ENCODE measurements around the gene ST6GALNAC6. TPM values are rescaled to one million over a fixed set of nuclear protein-coding genes. Genes with fewer than 3 reads are reported as not detected.

ST6GALNAC6 gene
- total and polyA plus RNA-seq, 9 donors = 35.9 to 60.6 (median 49.0) TPM

DNA sequence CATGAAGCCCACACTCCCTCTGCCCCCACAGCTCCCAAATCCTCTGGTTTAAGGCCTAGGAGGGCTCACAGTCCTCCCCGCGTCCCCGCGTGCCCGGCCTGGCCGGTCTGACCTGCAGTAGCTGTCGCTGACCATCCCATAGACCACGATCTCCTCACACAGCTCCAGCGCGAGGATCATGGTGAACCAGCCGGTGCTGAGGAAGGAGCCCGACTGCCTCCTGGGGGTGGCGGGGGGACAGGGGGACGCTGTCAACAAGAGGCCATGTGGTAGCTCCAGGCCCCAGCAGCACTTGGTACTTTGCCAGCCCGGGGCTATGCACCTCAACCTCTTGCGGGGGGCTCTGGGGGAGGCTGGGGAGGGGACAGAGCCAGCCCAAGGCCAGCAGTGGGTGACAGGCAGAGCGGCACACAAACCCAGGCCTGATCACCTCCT, 10.5 kb upstream of the ST6GALNAC6 start:
- no peak for DNase-seq
- Histone ChIP-seq H3K4me3 (ENCODE audit: low read length) (no peak overlapping the region), H3K4me1 (ENCODE audit: control insufficient read depth, insufficient read depth, low read length) (peaks cover 29% of the 10 kb centered on the region), H3K36me3 (ENCODE audit: control insufficient read depth, insufficient read depth, low read length) (peaks cover 51% of the 10 kb centered on the region), H3K27me3 (ENCODE audit: control insufficient read depth, insufficient read depth, low read length) (no peaks in the 10 kb centered on the region), H3K9me3 (replicated peaks; ENCODE audit: control insufficient read depth, low read depth, low read length) (no peaks in the 10 kb centered on the region), H3K27ac (ENCODE audit: low read length) (no peak overlapping the region)
- 81% methylated on average over 16 of the region's 17 CpGs for WGBS (ENCODE audit: insufficient coverage)

DNA sequence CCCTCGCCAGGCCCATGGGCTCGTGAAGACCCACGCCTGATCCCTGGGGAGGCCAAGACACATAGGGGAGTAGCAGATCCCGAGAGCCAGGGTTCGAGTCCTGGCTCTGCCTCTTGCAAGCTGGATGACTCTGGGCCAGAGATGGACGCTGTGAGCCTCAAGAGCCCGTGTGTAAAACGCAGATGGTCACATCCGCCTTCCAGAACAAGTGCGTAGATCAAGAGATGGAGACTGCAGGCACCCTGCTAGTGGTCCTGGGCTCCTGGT, 9.2 kb upstream of the ST6GALNAC6 start:
- Histone ChIP-seq H3K27me3 (ENCODE audit: control insufficient read depth, insufficient read depth, low read length) (no peaks in the 10 kb centered on the region), H3K27ac (ENCODE audit: low read length) (no peak overlapping the region), H3K36me3 (ENCODE audit: control insufficient read depth, insufficient read depth, low read length) (peaks cover 45% of the 10 kb centered on the region), H3K9me3 (replicated peaks; ENCODE audit: control insufficient read depth, low read depth, low read length) (no peaks in the 10 kb centered on the region), H3K4me1 (ENCODE audit: control insufficient read depth, insufficient read depth, low read length) (peaks cover 42% of the 10 kb centered on the region), H3K4me3 (ENCODE audit: low read length) (no peak overlapping the region)
- WGBS (ENCODE audit: insufficient coverage) = 95% methylated on average over 7 of the region's 10 CpGs
- DNase-seq = no peak

DNA sequence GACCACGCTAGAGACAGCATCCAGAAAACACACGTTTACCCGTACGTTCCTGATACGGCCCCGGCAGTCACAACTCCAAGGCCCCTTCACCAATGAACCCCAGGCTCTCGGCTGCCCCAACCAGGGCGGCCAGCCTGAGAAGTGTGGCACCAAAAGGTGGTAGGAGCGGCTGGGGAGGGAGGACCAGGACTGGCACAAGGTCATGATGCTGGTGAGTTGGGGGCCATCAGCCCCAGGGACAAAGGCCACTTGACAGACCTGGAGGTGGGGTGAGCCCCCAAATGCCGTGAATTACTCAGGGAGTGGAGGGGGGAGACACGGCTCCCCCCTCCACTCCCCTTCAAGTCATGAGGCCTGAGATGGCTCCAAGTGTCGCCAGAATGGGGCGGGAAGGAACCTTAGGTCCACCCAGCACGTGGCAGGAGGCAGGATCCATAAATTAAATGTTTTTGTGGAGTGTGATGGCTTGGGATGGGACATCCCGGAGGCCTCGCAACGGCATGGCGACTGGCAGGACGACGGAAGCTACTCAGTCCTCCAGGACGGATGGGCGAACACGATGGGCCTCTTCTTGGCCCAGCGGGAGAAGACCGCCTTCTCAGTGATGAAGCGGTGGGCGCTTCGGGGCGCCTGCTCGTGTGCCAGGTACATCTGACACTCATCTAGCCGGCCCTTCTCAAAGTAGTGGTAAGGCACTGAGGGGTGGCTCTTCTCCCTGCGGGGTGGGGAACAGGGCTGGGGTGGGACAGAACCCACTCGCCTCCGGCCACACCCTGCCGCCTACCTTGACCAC, 8.7 kb upstream of the ST6GALNAC6 start:
- Histone ChIP-seq H3K27me3 (ENCODE audit: control insufficient read depth, insufficient read depth, low read length) (no peaks in the 10 kb centered on the region), H3K4me1 (ENCODE audit: control insufficient read depth, insufficient read depth, low read length) (peaks cover 47% of the 10 kb centered on the region), H3K4me3 (ENCODE audit: low read length) (no peak overlapping the region), H3K9me3 (replicated peaks; ENCODE audit: control insufficient read depth, low read depth, low read length) (no peaks in the 10 kb centered on the region), H3K27ac (ENCODE audit: low read length) (no peak overlapping the region), H3K36me3 (ENCODE audit: control insufficient read depth, insufficient read depth, low read length) (peaks cover 44% of the 10 kb centered on the region)
- DNase-seq = no peak
- WGBS (ENCODE audit: insufficient coverage) = 82% methylated on average over 17 of the region's 35 CpGs

DNA sequence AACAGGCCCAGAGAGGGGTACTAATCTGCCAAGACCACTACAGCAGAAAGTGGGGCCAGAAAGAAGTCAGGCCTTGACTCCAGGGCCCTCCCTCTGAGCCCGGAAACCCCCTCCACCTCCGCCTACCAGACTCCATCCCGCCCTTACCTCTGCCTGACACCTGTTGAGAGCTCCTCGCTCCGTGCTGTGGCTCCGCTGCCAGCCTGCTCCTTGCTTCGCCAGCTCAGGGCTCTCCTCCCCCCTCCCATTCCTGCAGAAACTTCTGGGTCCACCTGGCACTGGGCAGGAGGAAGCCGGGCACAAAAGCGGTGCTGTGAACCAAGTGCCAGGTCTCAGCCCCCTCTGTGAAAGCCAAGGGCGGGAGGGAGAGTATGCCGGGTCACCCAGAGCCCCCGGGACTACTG, 6.4 kb upstream of the ST6GALNAC6 start:
- Histone ChIP-seq H3K27ac (ENCODE audit: low read length) (peak overlapping the region; percentile 32), H3K4me1 (ENCODE audit: control insufficient read depth, insufficient read depth, low read length) (peaks cover 47% of the 10 kb centered on the region)
- DNase-seq = no peak

DNA sequence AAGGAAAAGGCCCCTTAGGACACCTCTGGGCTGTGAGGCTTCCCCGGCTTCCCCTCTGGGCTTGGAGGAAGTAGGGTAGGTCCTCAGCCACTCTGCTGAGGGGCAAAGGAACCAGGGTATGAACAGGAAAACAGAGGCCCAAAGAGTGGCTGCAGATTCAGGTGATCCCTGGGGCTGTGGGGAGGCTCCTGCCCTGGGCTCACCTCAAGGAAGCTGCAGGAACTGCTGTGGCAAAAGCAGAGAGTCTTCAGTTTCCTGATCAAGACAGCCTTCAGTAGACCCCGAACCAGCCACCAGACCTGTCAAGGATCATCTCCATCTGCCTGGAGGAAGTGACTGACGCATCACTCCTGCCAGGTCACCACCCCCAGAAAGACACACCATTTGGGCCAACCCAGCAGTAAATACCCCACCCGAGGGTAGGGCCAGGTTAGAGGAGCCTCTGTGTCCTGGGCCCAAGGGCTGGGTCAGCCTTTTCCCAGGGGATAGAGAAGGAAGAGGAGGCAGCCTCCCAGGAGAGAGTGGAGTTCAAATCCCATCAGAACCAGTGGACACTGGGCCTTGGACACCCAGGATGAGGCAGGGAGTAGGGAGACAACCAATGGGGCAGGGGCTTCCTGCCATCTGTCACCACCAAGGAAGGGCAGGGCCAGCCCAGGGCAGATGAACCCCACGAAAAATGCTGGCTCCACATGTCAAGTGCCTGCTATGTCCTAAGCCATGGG, 5.8 kb upstream of the ST6GALNAC6 start:
- Histone ChIP-seq H3K27me3 (ENCODE audit: control insufficient read depth, insufficient read depth, low read length) (no peaks in the 10 kb centered on the region), H3K27ac (ENCODE audit: low read length) (peak overlapping the region; percentile 63), H3K36me3 (ENCODE audit: control insufficient read depth, insufficient read depth, low read length) (peaks cover 16% of the 10 kb centered on the region), H3K4me3 (ENCODE audit: low read length) (no peak overlapping the region), H3K9me3 (replicated peaks; ENCODE audit: control insufficient read depth, low read depth, low read length) (no peaks in the 10 kb centered on the region), H3K4me1 (ENCODE audit: control insufficient read depth, insufficient read depth, low read length) (peaks cover 42% of the 10 kb centered on the region)
- DNase-seq = no peak
- 57% methylated on average over 2 of the region's 5 CpGs for WGBS (ENCODE audit: insufficient coverage)

More for the DNA sequence above, 6.4 kb upstream of the ST6GALNAC6 start:
- WGBS (ENCODE audit: insufficient coverage) = 83% methylated on average over 10 of the region's 12 CpGs
- Histone ChIP-seq H3K36me3 (ENCODE audit: control insufficient read depth, insufficient read depth, low read length) (peaks cover 22% of the 10 kb centered on the region), H3K27me3 (ENCODE audit: control insufficient read depth, insufficient read depth, low read length) (no peaks in the 10 kb centered on the region), H3K9me3 (replicated peaks; ENCODE audit: control insufficient read depth, low read depth, low read length) (no peaks in the 10 kb centered on the region), H3K4me3 (ENCODE audit: low read length) (no peak overlapping the region)

DNA sequence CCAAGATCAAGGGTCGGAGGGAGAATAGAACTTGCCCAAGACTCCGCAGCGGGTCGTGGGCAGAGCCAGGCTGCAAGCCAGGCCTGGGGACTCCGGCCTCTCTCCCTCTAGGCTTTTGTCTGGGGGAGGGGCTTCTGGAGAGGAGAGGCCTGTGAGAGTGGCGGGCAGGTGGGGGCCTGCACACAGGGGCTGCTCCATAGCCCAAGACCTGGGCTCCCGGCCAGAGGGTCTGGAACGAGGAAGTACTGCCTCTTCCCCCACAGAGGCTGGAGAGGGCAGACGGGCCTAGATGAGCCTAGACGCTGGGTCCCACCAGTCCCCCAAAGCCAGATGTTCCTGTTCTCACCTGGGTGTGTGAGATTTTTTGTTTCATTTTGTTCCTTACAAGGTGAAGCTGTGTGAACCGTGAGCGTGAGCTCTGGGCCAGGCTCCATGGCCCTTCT, 5.2 kb upstream of the ST6GALNAC6 start:
- Histone ChIP-seq H3K4me1 (ENCODE audit: control insufficient read depth, insufficient read depth, low read length) (peaks cover 48% of the 10 kb centered on the region), H3K9me3 (replicated peaks; ENCODE audit: control insufficient read depth, low read depth, low read length) (no peaks in the 10 kb centered on the region), H3K27ac (ENCODE audit: low read length) (peak overlapping the region; percentile 63), H3K36me3 (ENCODE audit: control insufficient read depth, insufficient read depth, low read length) (peaks cover 10% of the 10 kb centered on the region), H3K4me3 (ENCODE audit: low read length) (no peak overlapping the region), H3K27me3 (ENCODE audit: control insufficient read depth, insufficient read depth, low read length) (no peaks in the 10 kb centered on the region)
- DNase-seq = peak; percentile 70
- 20% methylated on average over 4 of the region's 12 CpGs for WGBS (ENCODE audit: insufficient coverage)

DNA sequence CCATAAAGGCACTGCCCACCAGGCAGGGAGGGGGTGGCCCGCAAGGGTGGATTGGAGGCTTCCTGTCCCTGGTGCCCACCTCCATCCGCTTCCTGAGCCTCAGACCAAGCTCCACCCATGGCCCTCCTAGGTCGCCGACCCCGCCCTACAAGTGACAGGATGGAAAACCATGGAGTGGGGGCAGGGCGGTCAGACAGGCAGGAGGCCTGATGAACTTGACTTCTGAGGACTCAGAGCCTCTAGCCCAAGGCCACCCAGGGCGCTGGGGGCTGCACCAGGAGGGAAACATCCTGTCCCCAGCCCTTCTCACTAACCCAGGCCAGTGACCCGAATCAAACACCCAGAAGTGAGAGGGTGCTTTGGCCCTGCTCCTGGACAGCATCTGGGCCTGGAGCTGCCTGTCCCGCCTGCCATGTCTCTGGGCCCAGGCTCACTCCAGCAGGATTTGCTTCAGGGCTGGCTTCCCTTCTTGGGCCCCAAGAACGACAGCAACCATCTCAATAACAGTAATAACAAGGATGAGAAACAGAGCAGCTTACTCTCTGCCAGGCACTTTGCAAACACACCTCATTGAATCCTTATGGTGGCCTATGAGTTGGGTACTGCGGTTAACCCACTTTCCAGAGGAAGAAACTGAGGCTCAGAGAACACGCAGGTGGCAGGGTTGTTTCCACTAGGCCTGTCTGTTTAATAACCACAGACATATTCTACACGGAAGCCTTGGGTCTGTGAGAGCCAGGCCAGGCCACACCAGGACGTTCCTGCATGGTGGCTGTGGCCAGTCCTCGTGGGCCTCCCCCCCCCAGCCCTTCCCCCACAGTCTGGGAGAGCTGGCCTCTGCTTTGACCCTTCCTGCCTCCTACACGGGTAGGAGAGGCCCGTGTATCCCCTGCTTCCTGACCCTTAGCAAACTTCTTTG, 4.4 kb upstream of the ST6GALNAC6 start:
- no peak overlapping the region for H3K4me3 ChIP-seq (ENCODE audit: low read length)
- H3K9me3 ChIP-seq (replicated peaks; ENCODE audit: control insufficient read depth, low read depth, low read length) = no peaks in the 10 kb centered on the region
- peak overlapping the region; percentile 65 for H3K27ac ChIP-seq (ENCODE audit: low read length)
- no peaks in the 10 kb centered on the region for H3K27me3 ChIP-seq (ENCODE audit: control insufficient read depth, insufficient read depth, low read length)
- peaks cover 50% of the 10 kb centered on the region for H3K4me1 ChIP-seq (ENCODE audit: control insufficient read depth, insufficient read depth, low read length)
- WGBS (ENCODE audit: insufficient coverage) = 35% methylated on average over 12 of the region's 17 CpGs
- peaks cover 8% of the 10 kb centered on the region for H3K36me3 ChIP-seq (ENCODE audit: control insufficient read depth, insufficient read depth, low read length)
- peak; percentile 72 for DNase-seq

DNA sequence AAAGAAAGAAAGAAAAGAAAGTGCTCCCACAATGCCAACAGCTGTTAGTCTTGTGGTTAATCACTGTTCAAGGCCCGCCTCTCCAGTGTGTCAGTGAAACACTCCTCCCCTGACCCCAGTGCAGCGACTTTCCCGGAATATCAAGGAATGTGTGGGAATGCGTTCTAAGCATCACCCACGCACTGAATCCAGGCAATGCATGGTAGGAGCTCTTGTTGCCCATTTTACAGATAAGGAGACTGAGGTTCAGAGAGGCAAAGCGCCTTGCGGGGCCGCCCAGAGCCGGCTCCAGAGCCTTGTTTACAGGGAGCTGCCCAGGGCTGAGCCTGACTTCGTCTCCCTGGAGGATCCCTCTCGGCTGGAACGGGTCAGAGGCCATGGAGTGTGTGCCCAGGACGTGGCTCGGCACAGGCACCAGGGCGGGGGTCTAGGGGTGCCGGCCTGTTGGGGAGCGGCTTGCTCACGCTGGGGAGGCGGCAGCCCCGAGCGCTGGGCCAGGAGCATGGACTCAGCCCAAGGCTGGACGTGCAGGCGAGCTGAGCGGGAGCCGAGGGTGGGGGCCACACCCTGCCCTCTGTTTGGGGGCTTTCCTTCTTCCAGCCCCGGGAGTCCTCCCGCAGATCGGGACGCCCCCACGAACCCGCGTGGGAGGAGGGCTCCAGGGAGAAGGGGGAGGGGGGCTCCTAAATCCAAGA, 823 bp downstream of the ST6GALNAC6 start:
- H3K36me3 ChIP-seq (ENCODE audit: control insufficient read depth, insufficient read depth, low read length) = peaks cover 28% of the 10 kb centered on the region
- peaks cover 40% of the 10 kb centered on the region for H3K4me1 ChIP-seq (ENCODE audit: control insufficient read depth, insufficient read depth, low read length)
- WGBS (ENCODE audit: insufficient coverage) = 7% methylated on average over 25 of the region's 32 CpGs
- H3K9me3 ChIP-seq (replicated peaks; ENCODE audit: control insufficient read depth, low read depth, low read length) = peaks cover 7% of the 10 kb centered on the region
- H3K27me3 ChIP-seq (ENCODE audit: control insufficient read depth, insufficient read depth, low read length) = no peaks in the 10 kb centered on the region
- H3K4me3 ChIP-seq (ENCODE audit: low read length) = peak overlapping the region; percentile 98
- H3K27ac ChIP-seq (ENCODE audit: low read length) = peak overlapping the region; percentile 96
- peak; percentile 85 for DNase-seq

DNA sequence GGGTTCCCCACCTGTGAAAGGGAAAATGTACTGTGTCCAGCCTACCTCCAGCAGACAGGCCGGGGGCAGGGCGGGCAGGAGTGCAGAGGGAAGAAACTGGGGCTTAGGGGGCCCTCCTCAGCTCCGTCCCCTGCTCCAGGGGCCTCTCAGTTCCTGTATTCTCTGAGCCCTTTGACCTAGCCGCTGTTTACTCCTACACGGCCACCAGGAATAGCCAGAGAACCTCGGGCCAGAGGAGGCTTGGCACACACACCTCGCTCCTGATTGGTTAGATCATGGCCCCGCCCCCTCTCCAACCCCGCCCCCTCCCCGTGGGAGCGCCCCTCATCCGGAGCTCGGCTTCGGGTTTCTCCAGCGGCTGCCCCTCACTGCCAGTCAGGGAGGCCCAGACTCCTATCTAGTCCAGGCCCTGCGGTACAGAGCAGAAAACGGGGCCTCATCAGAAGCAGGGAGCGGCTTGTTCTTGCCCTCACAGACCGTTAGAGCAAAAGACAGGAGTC, 2.2 kb downstream of the ST6GALNAC6 start:
- WGBS (ENCODE audit: insufficient coverage) = 6% methylated on average over 12 of the region's 19 CpGs
- Histone ChIP-seq H3K4me3 (ENCODE audit: low read length) (peak overlapping the region; percentile 19), H3K27ac (ENCODE audit: low read length) (peak overlapping the region; percentile 96), H3K36me3 (ENCODE audit: control insufficient read depth, insufficient read depth, low read length) (peaks cover 40% of the 10 kb centered on the region), H3K4me1 (ENCODE audit: control insufficient read depth, insufficient read depth, low read length) (peaks cover 35% of the 10 kb centered on the region), H3K9me3 (replicated peaks; ENCODE audit: control insufficient read depth, low read depth, low read length) (peaks cover 14% of the 10 kb centered on the region), H3K27me3 (ENCODE audit: control insufficient read depth, insufficient read depth, low read length) (no peaks in the 10 kb centered on the region)
- peak; percentile 87 for DNase-seq

Measured in muscle of leg (tissue), 11 donors.